ENCODE data around the gene TBC1D30.

GRCh38 chr12:64828713-64829112 is 4.3 kb downstream of the TBC1D30 start:
- TF ChIP-seq CTCF (IDR thresholded peaks at IDR 0.05) (no peak), SIN3A (IDR thresholded peaks at IDR 0.05; ENCODE audit: borderline replicate concordance, insufficient read depth, low read depth, low read length) (no peak)

Data from Panc1 (cell line).